ENCODE measurements around the gene OR51G2.

- TF ChIP-seq CTCF (IDR thresholded peaks at IDR 0.05), result no peak
- TF ChIP-seq POLR2A (IDR thresholded peaks at IDR 0.05), result no peak
Observed at GRCh38 chr11:4921796-4922195, 2.6 kb upstream of the OR51G2 start.
